Stimulated activated naive CD8-positive, alpha-beta T cell treated with anti-CD3 and anti-CD28 coated beads, Interleukin-15, amount 100 ng/mL, for 72 hours (primary cell): ENCODE data around the gene IQCM.
"Not testable (repeated sequence)": the region's sequence is repeated elsewhere in the genome, so short reads cannot be mapped to it uniquely, and the experiment has no call there.

Experiments
- ATAC-seq: fragments of 150-1000 bp; cut with Tn5 transposase; 2 replicates; pipeline ENCODE4 v1.10.0; 2021; ENCODE audit warnings: mild to moderate bottlenecking, moderate library complexity
- DNase-seq, 2 donors: peaks; one replicate each; pipeline ENCODE4 v3.0.0; 2021 to 2022
- H3K27ac Mint-ChIP-seq, 2 donors: one replicate each; pipeline ENCODE4 v1.8.0; 2022; ENCODE audit warnings: mild to moderate bottlenecking in 2 of 2, mixed read lengths in 2 of 2, moderate library complexity in 2 of 2
- H3K27me3 Mint-ChIP-seq: one replicate; pipeline ENCODE4 v1.8.0; 2022; ENCODE audit warnings: mixed read lengths
- H3K4me1 Mint-ChIP-seq: one replicate; pipeline ENCODE4 v1.8.0; 2022; ENCODE audit warnings: mild to moderate bottlenecking, mixed read lengths
- H3K4me3 Mint-ChIP-seq, 2 donors: one replicate each; pipeline ENCODE4 v1.8.0; 2022; ENCODE audit warnings: mild to moderate bottlenecking in 2 of 2, mixed read lengths in 2 of 2, moderate library complexity in 1 of 2
- H3K9me3 Mint-ChIP-seq, 2 donors: one replicate each; pipeline ENCODE4 v1.8.0; 2022; ENCODE audit warnings: mixed read lengths in 2 of 2

The IQCM gene

GRCh38 chr4:149511558-149512298, 303.9 kb downstream of the IQCM start:
- no peak for DNase-seq
- no peak for ATAC-seq
- H3K4me3 Mint-ChIP-seq, result no peak overlapping the region
- no peaks in the 10 kb centered on the region for H3K27me3 Mint-ChIP-seq
- H3K9me3 Mint-ChIP-seq, result peaks cover 17 to 19% of the 10 kb centered on the region in 2 donors
- no peaks in the 10 kb centered on the region for H3K4me1 Mint-ChIP-seq
- no peak overlapping the region for H3K27ac Mint-ChIP-seq

GRCh38 chr4:149507309-149507708, 308.3 kb downstream of the IQCM start:
- H3K4me3 Mint-ChIP-seq, H3K27me3 Mint-ChIP-seq, DNase-seq, ATAC-seq, H3K4me1 Mint-ChIP-seq, H3K27ac Mint-ChIP-seq: not testable (repeated sequence)
- H3K9me3 Mint-ChIP-seq, result peaks cover 17 to 24% of the 10 kb centered on the region in 2 donors

- DNase-seq (no peak), ATAC-seq (no peak)
- Mint-ChIP-seq H3K27ac (no peak overlapping the region), H3K4me1 (no peaks in the 10 kb centered on the region), H3K27me3 (no peaks in the 10 kb centered on the region), H3K4me3 (no peak overlapping the region), H3K9me3 (peaks cover 7% of the 10 kb centered on the region in 2 donors)
Observed at GRCh38 chr4:149500806-149501205, 314.8 kb downstream of the IQCM start.

- no peaks in the 10 kb centered on the region for H3K4me1 Mint-ChIP-seq
- no peak for DNase-seq
- no peak overlapping the region for H3K27ac Mint-ChIP-seq
- ATAC-seq, result no peak
- no peak overlapping the region for H3K4me3 Mint-ChIP-seq
- H3K9me3 Mint-ChIP-seq, result peaks cover 7% of the 10 kb centered on the region in 2 donors
- no peaks in the 10 kb centered on the region for H3K27me3 Mint-ChIP-seq
Observed at GRCh38 chr4:149499726-149500125, 315.9 kb downstream of the IQCM start.

- DNase-seq (no peak), ATAC-seq (no peak)
- peaks cover 7% of the 10 kb centered on the region in 2 donors for H3K9me3 Mint-ChIP-seq
- H3K27me3 Mint-ChIP-seq, result no peaks in the 10 kb centered on the region
- no peak overlapping the region for H3K4me3 Mint-ChIP-seq
- no peak overlapping the region for H3K27ac Mint-ChIP-seq
- no peaks in the 10 kb centered on the region for H3K4me1 Mint-ChIP-seq
Observed at GRCh38 chr4:149498246-149498645, 317.4 kb downstream of the IQCM start.

- Mint-ChIP-seq H3K27ac (no peak overlapping the region), H3K4me1 (no peaks in the 10 kb centered on the region), H3K9me3 (peaks cover 0 to 7% of the 10 kb centered on the region in 2 donors), H3K4me3 (no peak overlapping the region), H3K27me3 (no peaks in the 10 kb centered on the region)
- ATAC-seq (no peak), DNase-seq (no peak)
Observed at GRCh38 chr4:149493492-149493891, 322.2 kb downstream of the IQCM start.

- Mint-ChIP-seq H3K27ac (no peak overlapping the region), H3K4me3 (no peak overlapping the region), H3K9me3 (peaks cover 0 to 5% of the 10 kb centered on the region in 2 donors), H3K4me1 (no peaks in the 10 kb centered on the region), H3K27me3 (peaks cover 8% of the 10 kb centered on the region)
- ATAC-seq (no peak), DNase-seq (no peak)
Observed at GRCh38 chr4:149489321-149489720, 326.3 kb downstream of the IQCM start.

- DNase-seq (no peak), ATAC-seq (no peak)
- Mint-ChIP-seq H3K9me3 (peaks cover 5% of the 10 kb centered on the region in 2 donors), H3K27ac (no peak overlapping the region), H3K27me3 (peaks cover 8% of the 10 kb centered on the region), H3K4me3 (no peak overlapping the region), H3K4me1 (no peaks in the 10 kb centered on the region)
Observed at GRCh38 chr4:149486861-149487260, 328.8 kb downstream of the IQCM start.

GRCh38 chr4:149468669-149469068, 347.0 kb downstream of the IQCM start:
- not testable (repeated sequence) for DNase-seq, H3K27ac Mint-ChIP-seq, ATAC-seq, H3K27me3 Mint-ChIP-seq, H3K4me3 Mint-ChIP-seq, H3K4me1 Mint-ChIP-seq
- peaks cover 15 to 24% of the 10 kb centered on the region in 2 donors for H3K9me3 Mint-ChIP-seq

- peaks cover 15 to 24% of the 10 kb centered on the region in 2 donors for H3K9me3 Mint-ChIP-seq
- H3K27me3 Mint-ChIP-seq, result no peaks in the 10 kb centered on the region
- no peak for ATAC-seq
- DNase-seq, result no peak
- H3K4me3 Mint-ChIP-seq, result no peak overlapping the region
- H3K27ac Mint-ChIP-seq, result no peak overlapping the region
- H3K4me1 Mint-ChIP-seq, result no peaks in the 10 kb centered on the region
Observed at GRCh38 chr4:149466446-149466845, 349.2 kb downstream of the IQCM start.

GRCh38 chr4:149465955-149466354, 349.7 kb downstream of the IQCM start:
- ATAC-seq (no peak), DNase-seq (no peak)
- H3K4me3 Mint-ChIP-seq, result no peak overlapping the region
- peaks cover 13 to 20% of the 10 kb centered on the region in 2 donors for H3K9me3 Mint-ChIP-seq
- no peaks in the 10 kb centered on the region for H3K27me3 Mint-ChIP-seq
- H3K27ac Mint-ChIP-seq, result no peak overlapping the region
- no peaks in the 10 kb centered on the region for H3K4me1 Mint-ChIP-seq

GRCh38 chr4:149443537-149443936, 372.1 kb downstream of the IQCM start:
- Mint-ChIP-seq H3K27me3 (no peaks in the 10 kb centered on the region), H3K27ac (no peak overlapping the region), H3K4me3 (no peak overlapping the region), H3K9me3 (peaks cover 0 to 5% of the 10 kb centered on the region in 2 donors), H3K4me1 (no peaks in the 10 kb centered on the region)
- DNase-seq, result no peak
- ATAC-seq, result no peak

- H3K4me1 Mint-ChIP-seq, result no peaks in the 10 kb centered on the region
- ATAC-seq, result no peak
Observed at GRCh38 chr4:149441338-149441737, 374.3 kb downstream of the IQCM start.

GRCh38 chr4:149426461-149426860, 389.2 kb downstream of the IQCM start:
- no peak for ATAC-seq

More at GRCh38 chr4:149441338-149441737, 374.3 kb downstream of the IQCM start:
- H3K9me3 Mint-ChIP-seq, result peaks cover 0 to 5% of the 10 kb centered on the region in 2 donors
- DNase-seq, result no peak
- H3K4me3 Mint-ChIP-seq, result no peak overlapping the region
- H3K27me3 Mint-ChIP-seq, result no peaks in the 10 kb centered on the region
- no peak overlapping the region for H3K27ac Mint-ChIP-seq

GRCh38 chr4:149409555-149409962, 406.1 kb downstream of the IQCM start:
- DNase-seq, result no peak
- Mint-ChIP-seq H3K9me3 (no peaks in the 10 kb centered on the region), H3K4me3 (no peak overlapping the region), H3K27me3 (no peaks in the 10 kb centered on the region), H3K27ac (no peak overlapping the region), H3K4me1 (no peaks in the 10 kb centered on the region)
- no peak for ATAC-seq

More at GRCh38 chr4:149426461-149426860, 389.2 kb downstream of the IQCM start:
- Mint-ChIP-seq H3K4me3 (no peak overlapping the region), H3K27me3 (no peaks in the 10 kb centered on the region), H3K9me3 (peaks cover 0 to 11% of the 10 kb centered on the region in 2 donors), H3K4me1 (no peaks in the 10 kb centered on the region), H3K27ac (no peak overlapping the region)
- DNase-seq, result no peak

- DNase-seq, result no peak
- Mint-ChIP-seq H3K4me3 (no peak overlapping the region), H3K27ac (no peak overlapping the region), H3K4me1 (no peaks in the 10 kb centered on the region), H3K9me3 (no peaks in the 10 kb centered on the region), H3K27me3 (no peaks in the 10 kb centered on the region)
- ATAC-seq, result no peak
Observed at GRCh38 chr4:149409146-149409545, 406.5 kb downstream of the IQCM start.

GRCh38 chr4:149404143-149404542, 411.5 kb downstream of the IQCM start:
- peaks cover 0 to 1% of the 10 kb centered on the region in 2 donors for H3K9me3 Mint-ChIP-seq
- no peak for DNase-seq
- H3K27me3 Mint-ChIP-seq, result no peaks in the 10 kb centered on the region
- ATAC-seq, result no peak
- no peaks in the 10 kb centered on the region for H3K4me1 Mint-ChIP-seq
- H3K27ac Mint-ChIP-seq, result no peak overlapping the region
- no peak overlapping the region for H3K4me3 Mint-ChIP-seq
